Measurements from ENCODE around the gene NDUFB10.
A peak's percentile ranks its signal among the peaks of the same experiment; 100 is the strongest.

The NDUFB10 gene

GRCh38 chr16:2003827-2004641 lies 44.7 kb downstream of the NDUFB10 start:
- peak; percentile 69 to 81 (median 78) for DNase-seq

DNA sequence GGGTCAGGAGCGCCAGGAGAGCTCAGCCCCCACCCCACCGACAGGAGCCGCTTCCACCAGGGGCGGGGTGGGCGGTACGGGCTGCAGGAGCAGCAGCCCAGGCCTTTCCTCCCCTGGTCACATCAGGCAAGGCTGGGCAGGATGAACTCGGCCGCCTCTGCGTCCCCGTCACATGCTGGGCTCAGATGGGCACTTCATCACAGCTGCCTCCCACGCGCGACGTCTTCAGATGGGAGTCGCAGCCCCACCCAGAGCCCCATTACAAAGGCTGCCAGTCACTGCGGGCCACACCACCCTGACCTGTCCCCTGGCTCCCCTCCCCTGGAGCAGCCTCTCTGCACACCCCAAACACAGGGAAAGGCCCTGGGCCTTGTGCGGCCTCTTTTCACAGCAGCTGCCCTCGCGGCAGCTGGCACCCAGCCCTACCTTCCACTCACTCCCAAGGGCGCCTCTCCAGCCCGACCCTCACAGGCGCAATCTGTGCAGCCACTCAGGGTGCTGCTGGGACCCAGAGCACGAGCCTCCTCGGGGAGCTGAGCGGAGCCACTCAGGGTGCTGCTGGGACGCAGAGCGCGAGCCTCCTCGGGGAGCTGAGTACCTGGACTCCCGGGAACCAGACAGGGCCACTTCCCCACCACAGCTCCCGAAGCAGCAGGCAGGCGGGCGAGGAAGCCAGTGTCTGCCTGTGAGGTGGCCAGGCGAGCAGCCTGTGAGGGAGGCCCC lies 45.6 kb downstream of the NDUFB10 start:
- no peak for DNase-seq

DNA sequence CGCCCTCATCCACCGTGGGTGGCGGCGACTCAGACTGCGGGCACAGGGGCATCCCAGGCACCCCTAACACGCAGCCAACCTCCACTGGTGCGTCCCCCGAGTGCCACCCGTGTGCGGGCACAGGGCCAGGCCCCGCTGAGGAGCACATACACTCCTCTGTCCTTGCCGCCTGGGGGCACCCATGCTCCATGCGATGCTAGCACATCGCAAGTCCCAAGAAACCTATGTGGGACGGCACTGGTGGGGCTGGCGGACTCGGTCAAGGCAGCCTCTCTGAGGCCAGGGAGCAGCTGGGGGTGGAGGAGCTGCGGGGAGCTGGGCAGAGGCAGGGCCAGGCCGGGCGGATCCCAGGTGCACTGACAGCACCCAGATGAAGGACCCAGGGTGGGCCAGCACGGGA lies 46.3 kb downstream of the NDUFB10 start:
- DNase-seq, result no peak

DNA sequence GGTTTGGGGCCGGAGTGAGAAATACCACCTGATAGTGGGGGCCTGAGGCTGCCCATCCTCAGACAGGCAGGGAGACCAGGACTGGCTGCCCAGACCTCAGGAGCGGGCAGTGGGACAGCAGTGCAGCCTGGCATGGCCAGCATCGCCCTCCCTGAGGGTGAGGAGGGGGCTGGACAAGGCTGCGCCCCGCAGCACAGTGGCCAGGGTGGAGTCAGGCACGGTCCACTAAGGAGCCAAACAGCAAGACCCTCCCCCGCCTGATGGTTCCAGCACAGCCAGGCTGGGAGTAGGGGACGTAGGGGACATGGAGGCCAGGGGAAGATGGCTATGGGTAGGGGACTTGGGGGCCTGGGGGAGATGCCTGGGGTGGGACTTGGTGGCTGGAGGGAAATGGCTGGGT lies 47.0 kb downstream of the NDUFB10 start:
- no peak for DNase-seq

DNA sequence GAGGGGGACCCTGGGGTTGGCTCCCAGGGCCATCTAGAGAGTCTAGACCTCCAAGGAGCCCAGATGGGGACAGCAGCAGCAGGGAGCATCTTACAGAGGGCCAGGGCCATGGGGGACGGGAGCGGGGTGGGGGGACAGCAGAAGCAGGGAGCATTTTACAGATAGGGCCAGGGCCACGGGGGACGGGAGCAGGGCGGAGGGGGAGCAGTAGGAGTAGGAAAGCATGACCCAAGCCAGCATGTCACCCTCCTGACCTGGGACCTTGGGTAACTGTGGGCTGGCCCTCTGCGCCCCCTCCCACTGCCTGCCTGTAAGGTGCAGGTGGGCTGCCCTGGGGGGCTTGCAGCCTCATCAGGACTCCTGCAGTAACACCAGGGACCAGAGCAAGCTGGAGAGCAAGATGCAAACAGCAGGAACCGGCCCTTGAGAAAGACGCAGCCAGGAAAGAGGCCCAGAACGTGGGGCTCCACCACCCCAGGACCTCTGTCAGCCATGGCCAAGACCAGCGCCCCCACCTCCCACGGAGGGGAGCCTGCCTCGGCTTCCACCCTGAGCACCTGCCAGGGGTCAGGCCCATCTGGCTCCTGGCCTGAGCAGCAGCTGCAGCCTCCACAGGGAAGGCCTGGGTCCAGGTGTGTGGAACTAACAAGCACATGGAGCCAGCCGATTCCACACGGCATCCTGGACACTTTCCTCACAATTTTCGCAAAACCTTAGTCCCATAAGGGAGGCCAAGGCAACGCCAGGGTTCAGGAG lies 47.9 kb downstream of the NDUFB10 start:
- no peak for DNase-seq

GRCh38 chr16:2008009-2008526 lies 48.7 kb downstream of the NDUFB10 start:
- no peak for DNase-seq

DNA sequence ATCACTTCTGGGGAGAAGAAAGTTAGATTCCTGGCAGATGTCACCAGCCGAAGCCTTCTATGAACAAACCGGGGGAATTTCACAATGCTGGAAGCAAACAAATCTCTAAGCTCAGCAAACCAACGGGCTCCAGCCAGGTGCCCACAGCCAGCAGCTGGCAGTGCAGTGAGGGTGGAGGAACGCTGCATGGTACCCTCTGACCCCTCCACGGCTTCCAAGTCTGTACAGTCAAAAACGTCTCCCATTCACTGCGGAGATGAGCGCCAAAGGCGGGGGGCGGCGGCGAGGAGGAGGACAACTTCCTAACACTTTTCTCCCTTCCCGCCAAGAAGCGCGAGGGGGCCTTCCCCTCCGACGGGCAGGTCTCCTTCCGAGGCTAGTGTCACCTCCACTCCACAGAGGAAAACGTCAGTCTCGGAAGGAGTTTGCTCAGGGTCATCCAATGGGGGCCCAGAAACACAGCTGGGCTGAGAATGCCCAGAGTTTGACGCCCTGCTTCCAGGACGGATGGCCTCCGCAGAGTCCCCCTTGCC lies 49.4 kb downstream of the NDUFB10 start:
- peak in 2 of 6 experiments; percentile 22 to 30 for DNase-seq

GRCh38 chr16:2009164-2009711 lies 49.9 kb downstream of the NDUFB10 start:
- peak in 2 of 6 experiments; percentile 24 to 45 for DNase-seq

- DNase-seq, result peak; percentile 40 to 80 (median 68)
These were observed 50.6 kb downstream of the NDUFB10 start, which contains the start of gene ZNF598 for GRCh38 chr16:2009791-2010510. TSS of gene ZNF598 (minus strand) at chr16:2009821.
